Testis (tissue), 3 donors: ENCODE data around the gene DEDD. TPM values are rescaled to one million over a fixed set of nuclear protein-coding genes. Genes with fewer than 3 reads are reported as not detected.

ENCODE experiments used
- DNase-seq: peaks from one replicate; pipeline ENCODE4 v3.0.0-alpha.2; 2019
- H3K27ac ChIP-seq, 2 donors: fragments of 200-600 bp; sonication (generic); one replicate each; pipeline ENCODE4 v1.5.1; 2019
- H3K27me3 ChIP-seq: fragments of 200-600 bp; sonication (generic); one replicate; pipeline ENCODE4 v1.5.1; 2019
- H3K36me3 ChIP-seq: fragments of 200-600 bp; sonication (generic); one replicate; pipeline ENCODE4 v1.5.1; 2017; ENCODE audit warnings: low read depth; ENCODE audit errors: missing control alignments
- H3K4me1 ChIP-seq: fragments of 200-600 bp; sonication (generic); one replicate; pipeline ENCODE4 v1.5.1; 2019
- H3K4me3 ChIP-seq, 2 donors: fragments of 200-600 bp; sonication (generic); one replicate each; pipeline ENCODE4 v1.5.1; 2017 to 2019
- H3K9me3 ChIP-seq: fragments of 200-600 bp; sonication (generic); one replicate; pipeline ENCODE4 v1.5.1; 2017
- CTCF ChIP-seq, 3 experiments: fragments of 450-650 bp in 2 of 3; fragments of 200-600 bp in 1 of 3; sonication (generic) in 1 of 3; IDR thresholded peaks; one replicate each; pipeline ENCODE4 v1.5.1; 2016 to 2019; ENCODE audit warnings: antibody characterized with exemption in 3 of 3, mild to moderate bottlenecking in 2 of 3, moderate library complexity in 1 of 3
- POLR2A ChIP-seq: fragments of 450-650 bp; IDR thresholded peaks from one replicate; pipeline ENCODE4 v1.6.1; 2017; ENCODE audit warnings: antibody characterized with exemption, mild to moderate bottlenecking, moderate library complexity
- WGBS, 2 donors: methylation state at CpG; one replicate each; pipeline ENCODE4 v1.1.5; 2018; 5-methylcytosine and 5-hydroxymethylcytosine counted together
- intact Hi-C: fragments of 100-400 bp; cut with DNase I; formaldehyde crosslinking; loops from one replicate; pipeline ENCODE4 v1.15.1; 2023; ENCODE audit warnings: low total_unique reads
- polyA plus RNA-seq: library from polyadenylated mRNA; stranded (reverse); fragments of 350-450 nt; fragmentation: Illumina TruSeq; extraction: RNeasy Lipid Tissue Mini Kit (QIAGEN cat#74804); gene quantifications from one replicate; pipeline ENCODE4 v1.2.3, GENCODE V29; 2014; ENCODE audit warnings: low read depth, low replicate concordance; ENCODE audit not compliant: insufficient read depth
- total RNA-seq, 2 donors: library from RNA; depleted of rRNA; stranded (reverse); fragments of >200 nt; gene quantifications; one replicate each; pipeline ENCODE4 v1.2.3, GENCODE V29; 2016

DEDD gene
- total and polyA plus RNA-seq, 3 donors from 2014 or later: 53.8 to 92.7 (median 54.0) TPM

- H3K4me3 ChIP-seq: no peak overlapping the region
- WGBS, 2 donors: 79 to 81% methylated on average over 4 of the region's 4 CpGs
- intact Hi-C loops: no loop called here
Observed at GRCh38 chr1:161086457-161086856, 46.0 kb downstream of the DEDD start.

GRCh38 chr1:161085165-161085564, 47.3 kb downstream of the DEDD start:
- no peak overlapping the region for H3K4me3 ChIP-seq
- H3K9me3 ChIP-seq: no peaks in the 10 kb centered on the region
- H3K36me3 ChIP-seq: no peaks in the 10 kb centered on the region
- WGBS, 2 donors: 59 to 76% methylated on average over 2 of the region's 2 CpGs
- no peak overlapping the region for H3K27ac ChIP-seq
- no peak for TF ChIP-seq CTCF (IDR thresholded peaks at IDR 0.05)
- no peak for TF ChIP-seq POLR2A
- intact Hi-C loops: no loop called here
- DNase-seq: no peak
- H3K4me1 ChIP-seq: no peaks in the 10 kb centered on the region
- H3K27me3 ChIP-seq: no peaks in the 10 kb centered on the region

More at GRCh38 chr1:161086457-161086856, 46.0 kb downstream of the DEDD start:
- Histone ChIP-seq H3K27me3 (no peaks in the 10 kb centered on the region), H3K4me1 (no peaks in the 10 kb centered on the region), H3K36me3 (no peaks in the 10 kb centered on the region), H3K27ac (no peak overlapping the region), H3K9me3 (no peaks in the 10 kb centered on the region)
- TF ChIP-seq CTCF (IDR thresholded peaks at IDR 0.05): no peak
- TF ChIP-seq POLR2A: no peak
- DNase-seq: no peak

- no peak for DNase-seq
- Histone ChIP-seq H3K36me3 (no peaks in the 10 kb centered on the region), H3K27me3 (no peaks in the 10 kb centered on the region), H3K9me3 (no peaks in the 10 kb centered on the region), H3K27ac (no peak overlapping the region), H3K4me1 (no peaks in the 10 kb centered on the region), H3K4me3 (no peak overlapping the region)
- WGBS, 2 donors: 100% methylated on average over 1 of the region's 1 CpG
- TF ChIP-seq POLR2A (no peak), CTCF (IDR thresholded peaks at IDR 0.05) (no peak)
- intact Hi-C loops: no loop called here
Observed at GRCh38 chr1:161084597-161084988, 47.9 kb downstream of the DEDD start.

GRCh38 chr1:161083748-161084596, 48.5 kb downstream of the DEDD start:
- Histone ChIP-seq H3K27me3 (no peaks in the 10 kb centered on the region), H3K9me3 (no peaks in the 10 kb centered on the region), H3K27ac (no peak overlapping the region), H3K4me3 (no peak overlapping the region), H3K36me3 (no peaks in the 10 kb centered on the region), H3K4me1 (no peaks in the 10 kb centered on the region)
- no peak for DNase-seq
- 78 to 85% methylated on average over 7 to 10 of the region's 10 CpGs for WGBS, 2 donors
- intact Hi-C loops: no loop called here
- TF ChIP-seq CTCF (IDR thresholded peaks at IDR 0.05) (no peak), POLR2A (no peak)
